Mesendoderm (in vitro differentiated cells): ENCODE data around the gene FBXW2.

ENCODE experiments used
- DNase-seq: peaks from one replicate; pipeline ENCODE4 v3.0.0; 2013
- H2AK5ac ChIP-seq: 2 replicates; pipeline ENCODE4 v1.6.1; 2013; ENCODE audit warnings: low read length, inconsistent platforms
- H2BK120ac ChIP-seq: 2 replicates; pipeline ENCODE4 v1.6.1; 2013; ENCODE audit warnings: low read depth, mild to moderate bottlenecking, low read length, moderate library complexity, mixed read lengths
- H2BK15ac ChIP-seq: replicated peaks from 2 replicates; pipeline ENCODE4 v1.6.1; 2013; ENCODE audit warnings: low read depth, mild to moderate bottlenecking, moderate library complexity
- H2BK5ac ChIP-seq: 2 replicates; pipeline ENCODE4 v1.6.1; 2013; ENCODE audit warnings: low read length, inconsistent platforms
- H3K18ac ChIP-seq: 2 replicates; pipeline ENCODE4 v1.6.1; 2013; ENCODE audit warnings: mild to moderate bottlenecking, low read length, mixed read lengths
- H3K23ac ChIP-seq: one replicate; pipeline ENCODE4 v1.6.1; 2013; ENCODE audit warnings: low read length
- H3K27ac ChIP-seq: 2 replicates; pipeline ENCODE4 v1.5.1; 2013; ENCODE audit warnings: low read depth, mild to moderate bottlenecking, inconsistent platforms, low read length, moderate library complexity
- H3K27me3 ChIP-seq: 2 replicates; pipeline ENCODE4 v1.6.1; 2013; ENCODE audit warnings: low read length, control low read depth, mild to moderate bottlenecking, inconsistent platforms; ENCODE audit not compliant: insufficient read depth, poor library complexity
- H3K36me3 ChIP-seq: 2 replicates; pipeline ENCODE4 v1.6.1; 2013; ENCODE audit warnings: low read length, inconsistent platforms; ENCODE audit not compliant: control insufficient read depth, insufficient read depth
- H3K4ac ChIP-seq: one replicate; pipeline ENCODE4 v1.6.1; 2013; ENCODE audit warnings: low read depth, mild to moderate bottlenecking, low read length, moderate library complexity
- H3K4me1 ChIP-seq: 2 replicates; pipeline ENCODE4 v1.6.1; 2013; ENCODE audit warnings: low read depth, low read length, inconsistent platforms; ENCODE audit not compliant: control insufficient read depth
- H3K4me2 ChIP-seq: 2 replicates; pipeline ENCODE4 v1.6.1; 2013; ENCODE audit warnings: low read length
- H3K4me3 ChIP-seq: 2 replicates; pipeline ENCODE4 v1.5.1; 2013; ENCODE audit warnings: mild to moderate bottlenecking, low read length
- H3K56ac ChIP-seq: one replicate; pipeline ENCODE4 v1.6.1; 2013; ENCODE audit warnings: low read length
- H3K79me1 ChIP-seq: 2 replicates; pipeline ENCODE4 v1.6.1; 2013; ENCODE audit warnings: low read length, inconsistent platforms
- H3K79me2 ChIP-seq: 2 replicates; pipeline ENCODE4 v1.6.1; 2013; ENCODE audit warnings: mild to moderate bottlenecking, low read length; ENCODE audit not compliant: control insufficient read depth, insufficient read depth
- H3K9ac ChIP-seq: 2 replicates; pipeline ENCODE4 v1.6.1; 2013; ENCODE audit warnings: low read length, inconsistent platforms
- H4K5ac ChIP-seq: one replicate; pipeline ENCODE4 v1.6.1; 2013; ENCODE audit warnings: low read length
- H4K8ac ChIP-seq: one replicate; pipeline ENCODE4 v1.6.1; 2013; ENCODE audit warnings: low read depth, mild to moderate bottlenecking, control low read depth, low read length, moderate library complexity
- WGBS: extraction: QIAGEN DNeasy Blood & Tissue Kit; methylation state at CpG from one replicate; pipeline ENCODE4 v1.1.7; 2013; ENCODE audit warnings: low lambda C conversion rate, missing lambda C conversion rate; ENCODE audit not compliant: insufficient coverage; ENCODE audit errors: extremely low coverage; 5-methylcytosine and 5-hydroxymethylcytosine counted together

FBXW2 gene

DNA sequence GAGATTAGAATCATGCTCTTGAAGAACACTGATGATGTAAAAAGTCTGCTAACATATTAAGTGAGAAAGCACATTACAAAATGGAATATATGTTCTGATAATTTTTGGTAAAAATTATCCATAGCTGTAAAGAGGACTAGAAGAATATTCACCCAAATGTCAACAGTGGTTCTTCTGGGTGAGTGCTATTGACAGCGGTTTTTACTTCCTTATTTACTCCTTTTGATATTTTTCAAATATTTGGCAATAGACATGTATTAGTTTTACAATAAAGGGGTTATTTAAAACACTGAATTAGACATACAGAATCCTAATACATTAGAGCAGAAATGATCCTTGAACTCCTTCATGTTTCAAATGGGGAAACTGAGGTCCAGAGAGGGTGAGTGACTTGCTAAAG lies 52.0 kb downstream of the FBXW2 start:
- H2BK5ac ChIP-seq: no peak overlapping the region
- no peak overlapping the region for H3K4me3 ChIP-seq
- no peak overlapping the region for H3K4me2 ChIP-seq
- H3K4me1 ChIP-seq: no peaks in the 10 kb centered on the region
- H3K27me3 ChIP-seq: no peaks in the 10 kb centered on the region
- no peak overlapping the region for H3K9ac ChIP-seq
- H3K27ac ChIP-seq: no peak overlapping the region
- H3K23ac ChIP-seq: no peak overlapping the region
- H3K79me1 ChIP-seq: no peaks in the 10 kb centered on the region
- no peak overlapping the region for H4K8ac ChIP-seq
- no CpG with 5 or more reads among the region's 1 CpG for WGBS
- no peak overlapping the region for H4K5ac ChIP-seq
- no peak overlapping the region for H2BK120ac ChIP-seq
- no peak for DNase-seq
- no peak overlapping the region for H2BK15ac ChIP-seq
- H3K18ac ChIP-seq: no peak overlapping the region
- no peak overlapping the region for H2AK5ac ChIP-seq
- no peak overlapping the region for H3K56ac ChIP-seq
- H3K4ac ChIP-seq: no peak overlapping the region
- H3K79me2 ChIP-seq: no peaks in the 10 kb centered on the region
- H3K36me3 ChIP-seq: no peaks in the 10 kb centered on the region

DNA sequence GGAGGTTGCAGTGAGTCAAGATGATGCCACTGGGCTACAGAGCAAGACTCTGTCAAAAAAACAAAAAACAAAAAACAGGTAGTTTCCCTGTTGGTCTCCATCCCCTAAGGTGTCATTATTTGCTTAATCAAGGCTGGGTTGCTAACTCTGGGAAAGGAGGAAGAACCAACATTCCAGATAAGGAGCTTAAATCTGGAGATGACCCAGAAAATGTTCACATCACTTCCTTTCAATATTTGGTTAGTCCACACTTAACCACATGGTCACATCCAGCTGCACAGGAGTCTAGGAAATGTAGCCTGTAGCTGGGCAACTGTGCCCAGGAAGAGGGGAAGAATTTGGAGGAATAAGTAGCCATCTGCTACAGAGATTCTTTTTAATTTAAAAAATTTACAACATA lies 53.1 kb downstream of the FBXW2 start:
- H2BK120ac ChIP-seq: no peak overlapping the region
- H3K79me1 ChIP-seq: no peaks in the 10 kb centered on the region
- H2AK5ac ChIP-seq: no peak overlapping the region
- H3K56ac ChIP-seq: no peak overlapping the region
- no peak for DNase-seq
- no peak overlapping the region for H3K9ac ChIP-seq
- peaks cover 1% of the 10 kb centered on the region for H3K4me1 ChIP-seq
- H2BK5ac ChIP-seq: no peak overlapping the region
- no peak overlapping the region for H3K18ac ChIP-seq
- no peak overlapping the region for H3K27ac ChIP-seq
- no peaks in the 10 kb centered on the region for H3K27me3 ChIP-seq
- H3K23ac ChIP-seq: no peak overlapping the region
- no peak overlapping the region for H2BK15ac ChIP-seq
- H3K4me2 ChIP-seq: no peak overlapping the region
- H3K4me3 ChIP-seq: no peak overlapping the region
- no peaks in the 10 kb centered on the region for H3K79me2 ChIP-seq
- H3K4ac ChIP-seq: no peak overlapping the region
- no peak overlapping the region for H4K5ac ChIP-seq
- no peaks in the 10 kb centered on the region for H3K36me3 ChIP-seq
- no peak overlapping the region for H4K8ac ChIP-seq

DNA sequence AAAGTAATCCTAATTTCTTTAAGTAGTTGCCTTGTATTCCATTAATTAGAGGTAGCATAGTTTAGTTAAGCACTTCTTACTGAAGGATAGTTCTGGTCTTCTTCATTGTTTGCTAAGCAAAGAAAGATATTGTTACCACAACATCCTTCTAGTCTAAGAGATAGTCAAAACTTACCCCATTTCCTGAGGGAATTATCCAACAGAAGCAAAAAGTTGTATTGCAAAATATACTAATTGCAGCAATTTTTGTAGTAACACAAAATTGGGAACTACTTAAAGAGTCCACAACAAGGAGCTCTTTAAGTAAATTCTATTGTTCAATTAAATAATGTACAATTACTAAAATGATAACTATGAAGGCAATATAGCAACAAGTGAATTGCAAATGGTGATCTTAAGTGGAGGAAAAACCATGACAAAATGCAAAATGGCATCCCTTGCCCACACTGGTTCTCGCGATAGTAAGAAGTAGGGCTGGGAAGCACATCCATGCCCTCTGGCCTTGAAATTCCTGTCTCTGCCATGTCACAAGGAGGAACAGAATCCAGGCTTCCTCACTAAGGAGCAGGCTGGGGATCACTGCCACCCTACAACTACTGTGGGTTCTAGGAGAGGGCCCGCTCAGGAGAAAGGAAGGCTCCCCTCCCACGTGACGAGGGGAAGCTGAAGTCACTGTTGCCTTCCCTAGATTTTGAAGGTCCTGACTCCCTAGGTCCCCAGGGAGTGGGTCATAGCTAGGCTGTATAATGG lies 55.6 kb downstream of the FBXW2 start:
- WGBS: no CpG with 5 or more reads among the region's 5 CpGs
- H2BK120ac ChIP-seq: no peak overlapping the region
- no peak overlapping the region for H2AK5ac ChIP-seq
- no peak overlapping the region for H2BK15ac ChIP-seq
- H4K5ac ChIP-seq: no peak overlapping the region
- no peak overlapping the region for H3K18ac ChIP-seq
- H3K36me3 ChIP-seq: no peaks in the 10 kb centered on the region
- H3K23ac ChIP-seq: no peak overlapping the region
- H3K9ac ChIP-seq: no peak overlapping the region
- H3K4me2 ChIP-seq: no peak overlapping the region
- no peak overlapping the region for H3K56ac ChIP-seq
- H3K4me3 ChIP-seq: no peak overlapping the region
- no peaks in the 10 kb centered on the region for H3K79me2 ChIP-seq
- no peak overlapping the region for H4K8ac ChIP-seq
- H3K27ac ChIP-seq: no peak overlapping the region
- DNase-seq: no peak
- no peaks in the 10 kb centered on the region for H3K79me1 ChIP-seq
- H2BK5ac ChIP-seq: no peak overlapping the region
- H3K27me3 ChIP-seq: no peaks in the 10 kb centered on the region
- H3K4ac ChIP-seq: no peak overlapping the region
- H3K4me1 ChIP-seq: peaks cover 1% of the 10 kb centered on the region

DNA sequence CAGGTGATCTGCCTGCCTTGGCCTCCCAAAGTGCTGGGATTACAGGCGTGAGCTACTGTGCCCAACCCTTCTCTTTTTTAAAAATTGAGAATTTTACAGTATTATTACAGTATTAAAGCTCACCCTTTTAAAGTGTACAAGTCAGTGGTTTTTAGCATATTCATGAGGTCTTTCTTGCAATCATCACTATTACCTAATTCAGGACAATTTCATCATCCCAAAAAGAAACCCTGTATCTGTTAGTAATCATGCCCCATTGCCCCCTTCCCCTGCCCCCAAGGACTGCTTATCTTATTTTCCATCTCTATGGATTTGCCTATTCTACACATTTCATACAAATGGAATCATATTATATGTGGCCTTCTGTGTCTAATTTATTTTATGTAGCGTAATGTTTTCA lies 56.3 kb downstream of the FBXW2 start:
- H3K4ac ChIP-seq: no peak overlapping the region
- H3K27me3 ChIP-seq: no peaks in the 10 kb centered on the region
- no peak overlapping the region for H2BK15ac ChIP-seq
- no peak overlapping the region for H2AK5ac ChIP-seq
- H2BK5ac ChIP-seq: no peak overlapping the region
- no peak overlapping the region for H3K56ac ChIP-seq
- no peak overlapping the region for H4K5ac ChIP-seq
- H3K27ac ChIP-seq: no peak overlapping the region
- no peaks in the 10 kb centered on the region for H3K79me1 ChIP-seq
- no peak overlapping the region for H2BK120ac ChIP-seq
- no CpG with 5 or more reads among the region's 2 CpGs for WGBS
- no peak overlapping the region for H4K8ac ChIP-seq
- no peak overlapping the region for H3K9ac ChIP-seq
- no peak overlapping the region for H3K23ac ChIP-seq
- no peak overlapping the region for H3K18ac ChIP-seq
- H3K4me3 ChIP-seq: no peak overlapping the region
- no peak for DNase-seq
- H3K4me2 ChIP-seq: no peak overlapping the region
- H3K36me3 ChIP-seq: no peaks in the 10 kb centered on the region
- no peaks in the 10 kb centered on the region for H3K79me2 ChIP-seq
- H3K4me1 ChIP-seq: peaks cover 1% of the 10 kb centered on the region

DNA sequence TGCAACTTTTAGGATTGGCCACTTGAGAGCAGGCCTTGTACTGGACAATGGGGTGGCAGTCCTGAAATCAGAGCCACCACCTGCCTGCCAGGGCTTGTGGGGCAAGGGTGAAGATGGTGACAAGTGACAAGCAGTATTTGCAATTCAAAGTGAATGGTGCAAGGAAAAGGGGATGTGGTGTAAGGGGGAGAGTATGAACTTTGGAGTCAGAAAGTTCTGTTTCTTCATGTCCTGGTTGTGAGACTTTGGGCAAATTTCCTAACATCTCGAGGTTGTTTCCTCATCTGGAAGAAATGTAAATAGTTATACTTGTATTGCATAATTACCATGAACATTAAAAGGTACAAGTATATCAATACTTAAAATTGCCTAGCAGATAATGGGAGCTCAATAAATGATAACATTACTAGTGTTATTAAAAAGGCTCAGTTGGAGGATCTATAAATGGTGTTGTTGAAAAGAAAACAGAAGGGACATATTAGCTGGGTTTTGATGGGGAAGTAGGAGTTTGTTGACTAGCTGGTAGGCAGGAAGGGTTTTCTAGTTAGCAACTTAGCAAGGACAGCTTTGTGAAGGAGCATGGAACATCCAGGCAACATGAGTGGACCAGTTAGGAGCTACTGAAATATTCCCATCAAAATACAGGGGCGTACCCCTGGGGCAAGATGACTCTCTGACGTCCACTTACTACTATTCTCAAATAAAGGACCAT lies 57.6 kb downstream of the FBXW2 start:
- no peak overlapping the region for H3K4me2 ChIP-seq
- H3K27ac ChIP-seq: no peak overlapping the region
- no peaks in the 10 kb centered on the region for H3K79me1 ChIP-seq
- no peak overlapping the region for H3K9ac ChIP-seq
- H3K18ac ChIP-seq: no peak overlapping the region
- H3K4ac ChIP-seq: no peak overlapping the region
- H3K36me3 ChIP-seq: no peaks in the 10 kb centered on the region
- no peak overlapping the region for H4K5ac ChIP-seq
- H2BK120ac ChIP-seq: no peak overlapping the region
- H3K79me2 ChIP-seq: no peaks in the 10 kb centered on the region
- H2AK5ac ChIP-seq: no peak overlapping the region
- no peak overlapping the region for H3K56ac ChIP-seq
- WGBS: no CpG with 5 or more reads among the region's 3 CpGs
- H3K4me1 ChIP-seq: peaks cover 8% of the 10 kb centered on the region
- H3K4me3 ChIP-seq: no peak overlapping the region
- no peak overlapping the region for H3K23ac ChIP-seq
- no peak overlapping the region for H2BK15ac ChIP-seq
- H2BK5ac ChIP-seq: no peak overlapping the region
- H4K8ac ChIP-seq: no peak overlapping the region
- no peaks in the 10 kb centered on the region for H3K27me3 ChIP-seq
- no peak for DNase-seq
